A549 (cell line): ENCODE data around the gene AGR3. TPM values are rescaled to one million over a fixed set of nuclear protein-coding genes. Genes with fewer than 3 reads are reported as not detected.

Experiments
- ATAC-seq, 2 experiments: fragments of 200-7000 bp in 1 of 2; fragments of >200 bp in 1 of 2; cut with Nextera tagmentation in 1 of 2; cut with Tn5 transposase in 1 of 2; 3 replicates each; pipeline versions ENCODE4 v1.8.0 to v1.9.1; 2018 to 2020; ENCODE audit warnings: mild to moderate bottlenecking in 1 of 2, moderate library complexity in 1 of 2
- CTCF ChIA-PET: fragments of 300-600 bp; sonication (Branson Sonifier 250); formaldehyde crosslinking; extraction: SDS; loops from one replicate; lab custom pipeline; 2021; ENCODE audit warnings: antibody characterized with exemption, inconsistent platforms; lab: Yijun Ruan, JAX
- POLR2A ChIA-PET: fragments of 350-600 bp; formaldehyde crosslinking; extraction: SDS; loops from one replicate; lab custom pipeline; 2021; ENCODE audit warnings: antibody characterized with exemption, inconsistent platforms; lab: Yijun Ruan, JAX
- DNase-seq, 2 experiments: peaks; one replicate each; pipeline versions ENCODE4 v3.0.0 to v3.0.0-alpha.2; 2011 to 2016; ENCODE audit warnings: low read depth in 1 of 2, low spot score in 1 of 2
- FAIRE-seq: peaks from 2 replicates; lab custom pipeline; 2011; peaks lifted over from hg19 to GRCh38; lab: Jason Lieb, UNC
- H3K27ac ChIP-seq, 2 experiments: fragments of >200 bp; sonication (Bioruptor Twin); formaldehyde crosslinking; 3 replicates each; pipeline ENCODE4 v1.5.1; 2016 to 2017
- H3K4me1 ChIP-seq: fragments of >200 bp; sonication (Bioruptor Twin); formaldehyde crosslinking; 3 replicates; pipeline ENCODE4 v1.6.1; 2016
- H3K4me2 ChIP-seq: fragments of >200 bp; sonication (Bioruptor Twin); formaldehyde crosslinking; 3 replicates; pipeline ENCODE4 v1.6.1; 2016
- H3K4me3 ChIP-seq: fragments of >200 bp; sonication (Bioruptor Twin); formaldehyde crosslinking; 3 replicates; pipeline ENCODE4 v1.5.1; 2016
- H3K9me3 ChIP-seq: fragments of >200 bp; sonication (Bioruptor Twin); formaldehyde crosslinking; 3 replicates; pipeline ENCODE4 v1.6.1; 2016
- ATOH8 ChIP-seq: fragments of 250-450 bp; sonication (Bioruptor Pico); IDR thresholded peaks from 2 replicates; pipeline ENCODE4 v1.5.0; 2020; ENCODE audit warnings: low read depth, mild to moderate bottlenecking, moderate library complexity
- BHLHE40 ChIP-seq: IDR thresholded peaks from 2 replicates; pipeline ENCODE4 v1.6.1; 2012; ENCODE audit warnings: low read depth, low read length, inconsistent platforms
- CBX2 ChIP-seq: fragments of 200-600 bp; sonication (generic); IDR thresholded peaks from 2 replicates; pipeline ENCODE4 v1.6.1; 2016; ENCODE audit warnings: low read depth, mild to moderate bottlenecking, borderline replicate concordance
- CBX8 ChIP-seq: fragments of 200-600 bp; sonication (generic); IDR thresholded peaks from 2 replicates; pipeline ENCODE4 v1.6.1; 2016
- CHD2 ChIP-seq: fragments of 150-350 bp; IDR thresholded peaks from 2 replicates; pipeline ENCODE4 v1.6.1; 2014; ENCODE audit warnings: low read length; ENCODE audit not compliant: partially characterized antibody
- CHD4 ChIP-seq: fragments of 200-600 bp; sonication (generic); IDR thresholded peaks from 2 replicates; pipeline ENCODE4 v1.6.1; 2016; ENCODE audit warnings: antibody characterized with exemption, mild to moderate bottlenecking, borderline replicate concordance
- CTCF ChIP-seq: fragments of >200 bp; sonication (Bioruptor Twin); formaldehyde crosslinking; IDR thresholded peaks from 3 replicates; pipeline ENCODE4 v1.5.1; 2016
- EHMT2 ChIP-seq: fragments of 200-600 bp; sonication (generic); IDR thresholded peaks from 2 replicates; pipeline ENCODE4 v1.6.1; 2016; ENCODE audit warnings: antibody characterized with exemption, low read depth, mild to moderate bottlenecking, moderate library complexity
- EP300 ChIP-seq, 2 experiments: fragments of >200 bp; sonication (Bioruptor Twin); formaldehyde crosslinking; IDR thresholded peaks; 2 replicates in 1 of 2; 3 replicates in 1 of 2; pipeline ENCODE4 v1.6.1; 2016 to 2017
- ESRRA ChIP-seq: fragments of 150-350 bp; IDR thresholded peaks from 2 replicates; pipeline ENCODE4 v1.6.1; 2014; ENCODE audit warnings: mild to moderate bottlenecking, low read length, borderline replicate concordance
- FOSL2 ChIP-seq, 2 experiments: fragments of 450-650 bp in 1 of 2; fragments of >200 bp in 1 of 2; sonication (Bioruptor Twin) in 1 of 2; formaldehyde crosslinking; IDR thresholded peaks; 2 replicates each; pipeline versions ENCODE4 v1.5.0 to v1.6.1; 2016 to 2020; ENCODE audit warnings: mild to moderate bottlenecking in 1 of 2, moderate library complexity in 1 of 2
- HDAC2 ChIP-seq: fragments of 200-600 bp; sonication (generic); IDR thresholded peaks from 2 replicates; pipeline ENCODE4 v1.6.1; 2016
- HEYL ChIP-seq: fragments of 250-450 bp; sonication (Bioruptor Pico); IDR thresholded peaks from 2 replicates; pipeline ENCODE4 v1.8.0; 2021; ENCODE audit warnings: mild to moderate bottlenecking, moderate library complexity
- KDM1A ChIP-seq: fragments of 200-600 bp; sonication (generic); IDR thresholded peaks from 2 replicates; pipeline ENCODE4 v1.6.1; 2016; ENCODE audit warnings: low read depth, mild to moderate bottlenecking
- MAX ChIP-seq: IDR thresholded peaks from 2 replicates; pipeline ENCODE4 v1.6.1; 2012
- MAZ ChIP-seq: fragments of 150-350 bp; IDR thresholded peaks from 2 replicates; pipeline ENCODE4 v1.6.1; 2014; ENCODE audit warnings: antibody characterized with exemption, low read depth, low read length, borderline replicate concordance
- MYC ChIP-seq: IDR thresholded peaks from 2 replicates; pipeline ENCODE4 v1.6.1; 2012; ENCODE audit warnings: mild to moderate bottlenecking, inconsistent platforms, low read length, improper control_type of control experiment, borderline replicate concordance
- NPAS2 ChIP-seq: fragments of 250-450 bp; sonication (Bioruptor Pico); IDR thresholded peaks from 2 replicates; pipeline ENCODE4 v1.8.0; 2022; ENCODE audit warnings: mild to moderate bottlenecking, moderate library complexity, borderline replicate concordance
- NR3C1 ChIP-seq: fragments of >200 bp; sonication (Bioruptor Twin); formaldehyde crosslinking; IDR thresholded peaks from 3 replicates; pipeline ENCODE4 v1.6.1; 2017
- POLR2AphosphoS2 ChIP-seq: conservative IDR thresholded peaks from 2 replicates; pipeline ENCODE4 v1.6.1; 2012; ENCODE audit warnings: low read length, improper control_type of control experiment, inconsistent platforms
- RAD21 ChIP-seq, 2 experiments: fragments of >200 bp in 1 of 2; sonication (Bioruptor Twin) in 1 of 2; formaldehyde crosslinking in 1 of 2; IDR thresholded peaks in 1 of 2; conservative IDR thresholded peaks in 1 of 2; 2 replicates in 1 of 2; 3 replicates in 1 of 2; pipeline ENCODE4 v1.6.1; 2012 to 2018; ENCODE audit warnings: inconsistent platforms in 1 of 2
- RARB ChIP-seq: fragments of 250-450 bp; sonication (Bioruptor Pico); IDR thresholded peaks from 2 replicates; pipeline ENCODE4 v1.8.0; 2021; ENCODE audit warnings: mild to moderate bottlenecking, moderate library complexity
- RFX5 ChIP-seq: fragments of 450-650 bp; IDR thresholded peaks from 2 replicates; pipeline ENCODE4 v1.7.1; 2014; ENCODE audit warnings: antibody characterized with exemption, mild to moderate bottlenecking, moderate library complexity
- RNF2 ChIP-seq: fragments of 200-600 bp; sonication (generic); IDR thresholded peaks from 2 replicates; pipeline ENCODE4 v1.6.1; 2016; ENCODE audit warnings: low read depth, mild to moderate bottlenecking, antibody characterized with exemption, moderate library complexity, borderline replicate concordance
- SREBF2 ChIP-seq: fragments of 450-650 bp; IDR thresholded peaks from 2 replicates; pipeline ENCODE4 v1.6.1; 2014; ENCODE audit warnings: mild to moderate bottlenecking, moderate library complexity
- ZSCAN20 ChIP-seq: fragments of 250-450 bp; sonication (Bioruptor Pico); IDR thresholded peaks from 2 replicates; pipeline ENCODE4 v1.8.0; 2022; ENCODE audit warnings: mild to moderate bottlenecking, moderate library complexity
- WGBS: methylation state at CpG from one replicate; pipeline ENCODE4 v1.1.6; 2017; ENCODE audit errors: missing lambda C conversion rate; 5-methylcytosine and 5-hydroxymethylcytosine counted together
- polyA plus RNA-seq, 4 experiments: library from polyadenylated mRNA; depleted of rRNA in 3 of 4; stranded (reverse); fragments of >200 nt; fragmentation: RNase III in 1 of 4; extraction: RNeasy Plus Mini Kit Qiagen cat#74134 plus additional on column Dnase treatment in 1 of 4; gene quantifications; 2 replicates in 3 of 4; 3 replicates in 1 of 4; pipeline ENCODE4 v1.2.3, GENCODE V29; 2011 to 2017
- TF ChIP-seq, protein P1 (sequence below): fragments of 200-600 bp; sonication (generic); IDR thresholded peaks from 2 replicates; pipeline ENCODE4 v1.6.1; 2016; ENCODE audit warnings: antibody characterized with exemption, mild to moderate bottlenecking, moderate library complexity
- TF ChIP-seq, protein P2 (sequence below): fragments of 250-450 bp; sonication (Bioruptor Pico); IDR thresholded peaks from 2 replicates; pipeline ENCODE4 v1.5.0; 2021; ENCODE audit warnings: mild to moderate bottlenecking, moderate library complexity, borderline replicate concordance

AGR3 gene
- polyA plus RNA-seq, 2 of the 4 experiments (the other 2 are of a cell fraction): 0.36 TPM; not detected in 1

- Histone ChIP-seq H3K4me3 (no peak overlapping the region), H3K9me3 (no peaks in the 10 kb centered on the region), H3K4me1 (peaks cover 9% of the 10 kb centered on the region; the same call in 2 of the 3 replicates), H3K4me2 (no peak overlapping the region), H3K27ac (no peak overlapping the region)
- FAIRE-seq (no peak), ATAC-seq (no peak), DNase-seq (no peak)
- CTCF ChIA-PET: interaction anchor here (1.3 kb wide), 1 partner anchor 12 kb away, joined by 4 read pairs; no protein-coding TSS in a partner anchor
- TF ChIP-seq NPAS2: no peak
- POLR2A ChIA-PET: no interaction called here
- WGBS: 76% methylated on average over 3 of the region's 3 CpGs
Measured at GRCh38 chr7:16838386-16838785, 43.4 kb downstream of the AGR3 start.

- DNase-seq (no peak), ATAC-seq (no peak), FAIRE-seq (no peak)
- H3K4me3 ChIP-seq: no peak overlapping the region
- H3K27ac ChIP-seq: no peak overlapping the region
- no peak for TF ChIP-seq BHLHE40
- TF ChIP-seq EHMT2: no peak
- no peak for TF ChIP-seq NR3C1
- TF ChIP-seq CHD2: no peak
- no peak for TF ChIP-seq SREBF2
- TF ChIP-seq ESRRA: no peak
- TF ChIP-seq EP300 (IDR thresholded peaks at IDR 0.05): no peak
- no peak for TF ChIP-seq CHD4
- no peak for TF ChIP-seq POLR2AphosphoS2
- no peak for TF ChIP-seq RNF2
- TF ChIP-seq CBX8: no peak
- no peak for TF ChIP-seq RAD21 (conservative IDR thresholded peaks at IDR 0.05 in 1 of 2, IDR thresholded peaks at IDR 0.05 in 1 of 2)
- TF ChIP-seq CTCF: no peak
- TF ChIP-seq HDAC2: no peak
- TF ChIP-seq KDM1A: no peak
- no peak for TF ChIP-seq RFX5
- no peak for TF ChIP-seq MAZ
- no peak for TF ChIP-seq MAX
- H3K9me3 ChIP-seq: no peaks in the 10 kb centered on the region
- H3K4me2 ChIP-seq: no peak overlapping the region
- ChIA-PET CTCF (no interaction called here), POLR2A (no interaction called here)
- WGBS: 94% methylated on average over 5 of the region's 5 CpGs
- peaks cover 9% of the 10 kb centered on the region; the same call in 2 of the 3 replicates for H3K4me1 ChIP-seq
Measured at GRCh38 chr7:16836481-16836880, 45.3 kb downstream of the AGR3 start.

GRCh38 chr7:16833373-16833772 is 48.4 kb downstream of the AGR3 start:
- POLR2A ChIA-PET: no interaction called here
- Histone ChIP-seq H3K4me3 (no peak overlapping the region), H3K9me3 (0 out of 3 replicates have a peak, but pooled peaks cover 2% of the 10 kb centered on the region), H3K27ac (no peak overlapping the region), H3K4me2 (no peak overlapping the region), H3K4me1 (no peaks in the 10 kb centered on the region; the same call in 2 of the 3 replicates)
- no peak for DNase-seq
- WGBS: 96% methylated on average over 1 of the region's 1 CpG
- FAIRE-seq: no peak
- CTCF ChIA-PET: interaction anchor here (0.6 to 1.0 kb wide), 2 partner anchors 20 to 110 kb away, joined by 3 read pairs; no protein-coding TSS in a partner anchor
- no peak for ATAC-seq
- TF ChIP-seq CBX2: no peak
- no peak for TF ChIP-seq FOSL2 (IDR thresholded peaks at IDR 0.05)
- no peak for TF ChIP-seq FOSL2 (CRISPR knock-in tag; IDR thresholded peaks at IDR 0.05)
- no peak for TF ChIP-seq ATOH8
- TF ChIP-seq, protein P1, sequence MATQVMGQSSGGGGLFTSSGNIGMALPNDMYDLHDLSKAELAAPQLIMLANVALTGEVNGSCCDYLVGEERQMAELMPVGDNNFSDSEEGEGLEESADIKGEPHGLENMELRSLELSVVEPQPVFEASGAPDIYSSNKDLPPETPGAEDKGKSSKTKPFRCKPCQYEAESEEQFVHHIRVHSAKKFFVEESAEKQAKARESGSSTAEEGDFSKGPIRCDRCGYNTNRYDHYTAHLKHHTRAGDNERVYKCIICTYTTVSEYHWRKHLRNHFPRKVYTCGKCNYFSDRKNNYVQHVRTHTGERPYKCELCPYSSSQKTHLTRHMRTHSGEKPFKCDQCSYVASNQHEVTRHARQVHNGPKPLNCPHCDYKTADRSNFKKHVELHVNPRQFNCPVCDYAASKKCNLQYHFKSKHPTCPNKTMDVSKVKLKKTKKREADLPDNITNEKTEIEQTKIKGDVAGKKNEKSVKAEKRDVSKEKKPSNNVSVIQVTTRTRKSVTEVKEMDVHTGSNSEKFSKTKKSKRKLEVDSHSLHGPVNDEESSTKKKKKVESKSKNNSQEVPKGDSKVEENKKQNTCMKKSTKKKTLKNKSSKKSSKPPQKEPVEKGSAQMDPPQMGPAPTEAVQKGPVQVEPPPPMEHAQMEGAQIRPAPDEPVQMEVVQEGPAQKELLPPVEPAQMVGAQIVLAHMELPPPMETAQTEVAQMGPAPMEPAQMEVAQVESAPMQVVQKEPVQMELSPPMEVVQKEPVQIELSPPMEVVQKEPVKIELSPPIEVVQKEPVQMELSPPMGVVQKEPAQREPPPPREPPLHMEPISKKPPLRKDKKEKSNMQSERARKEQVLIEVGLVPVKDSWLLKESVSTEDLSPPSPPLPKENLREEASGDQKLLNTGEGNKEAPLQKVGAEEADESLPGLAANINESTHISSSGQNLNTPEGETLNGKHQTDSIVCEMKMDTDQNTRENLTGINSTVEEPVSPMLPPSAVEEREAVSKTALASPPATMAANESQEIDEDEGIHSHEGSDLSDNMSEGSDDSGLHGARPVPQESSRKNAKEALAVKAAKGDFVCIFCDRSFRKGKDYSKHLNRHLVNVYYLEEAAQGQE: no peak
- TF ChIP-seq RARB (CRISPR knock-in tag): no peak
- TF ChIP-seq, protein P2, sequence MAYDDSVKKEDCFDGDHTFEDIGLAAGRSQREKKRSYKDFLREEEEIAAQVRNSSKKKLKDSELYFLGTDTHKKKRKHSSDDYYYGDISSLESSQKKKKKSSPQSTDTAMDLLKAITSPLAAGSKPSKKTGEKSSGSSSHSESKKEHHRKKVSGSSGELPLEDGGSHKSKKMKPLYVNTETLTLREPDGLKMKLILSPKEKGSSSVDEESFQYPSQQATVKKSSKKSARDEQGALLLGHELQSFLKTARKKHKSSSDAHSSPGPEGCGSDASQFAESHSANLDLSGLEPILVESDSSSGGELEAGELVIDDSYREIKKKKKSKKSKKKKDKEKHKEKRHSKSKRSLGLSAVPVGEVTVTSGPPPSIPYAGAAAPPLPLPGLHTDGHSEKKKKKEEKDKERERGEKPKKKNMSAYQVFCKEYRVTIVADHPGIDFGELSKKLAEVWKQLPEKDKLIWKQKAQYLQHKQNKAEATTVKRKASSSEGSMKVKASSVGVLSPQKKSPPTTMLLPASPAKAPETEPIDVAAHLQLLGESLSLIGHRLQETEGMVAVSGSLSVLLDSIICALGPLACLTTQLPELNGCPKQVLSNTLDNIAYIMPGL: no peak
- TF ChIP-seq ZSCAN20 (CRISPR knock-in tag): no peak
- no peak for TF ChIP-seq HEYL (CRISPR knock-in tag)
- no peak for TF ChIP-seq MYC
